ENCODE results near the gene FAHD1. TPM values are rescaled to one million over a fixed set of nuclear protein-coding genes. Genes with fewer than 3 reads are reported as not detected.

FAHD1 gene
- total and polyA plus RNA-seq, 3 donors from 2014 or later: 20.6 to 65.8 (median 57.5) TPM

- Histone ChIP-seq H3K27ac (no peak overlapping the region), H3K36me3 (ENCODE audit: low read depth, missing control alignments) (no peaks in the 10 kb centered on the region), H3K4me1 (peaks cover 7% of the 10 kb centered on the region), H3K27me3 (no peaks in the 10 kb centered on the region), H3K4me3 (no peak overlapping the region), H3K9me3 (no peaks in the 10 kb centered on the region)
- no peak for DNase-seq
- TF ChIP-seq CTCF (IDR thresholded peaks at IDR 0.05): no peak
- TF ChIP-seq POLR2A (IDR thresholded peaks at IDR 0.05): no peak
- intact Hi-C loops (cut with DNase I; ENCODE audit: low total_unique reads): no loop called here
- 50 to 100% methylated on average over 1 to 19 of the region's 19 CpGs for WGBS, 2 donors
Measured at GRCh38 chr16:1788708-1789100, 38.3 kb upstream of the FAHD1 start.

- Histone ChIP-seq H3K36me3 (ENCODE audit: low read depth, missing control alignments) (no peaks in the 10 kb centered on the region), H3K27ac (no peak overlapping the region), H3K4me3 (no peak overlapping the region), H3K9me3 (no peaks in the 10 kb centered on the region), H3K27me3 (no peaks in the 10 kb centered on the region), H3K4me1 (no peaks in the 10 kb centered on the region)
- intact Hi-C loops (cut with DNase I; ENCODE audit: low total_unique reads): no loop called here
- no peak for DNase-seq
- TF ChIP-seq CTCF (IDR thresholded peaks at IDR 0.05) (no peak), POLR2A (IDR thresholded peaks at IDR 0.05) (no peak)
- 88 to 89% methylated on average over 15 to 25 of the region's 25 CpGs for WGBS, 2 donors
Measured at GRCh38 chr16:1789643-1790045, 37.4 kb upstream of the FAHD1 start.

- H3K36me3 ChIP-seq (ENCODE audit: low read depth, missing control alignments): no peaks in the 10 kb centered on the region
- 90 to 96% methylated on average over 13 to 14 of the region's 15 CpGs for WGBS, 2 donors
- no peak overlapping the region for H3K4me3 ChIP-seq
- no peaks in the 10 kb centered on the region for H3K9me3 ChIP-seq
- H3K27ac ChIP-seq: no peak overlapping the region
- DNase-seq: no peak
- no peaks in the 10 kb centered on the region for H3K4me1 ChIP-seq
- intact Hi-C loops (cut with DNase I; ENCODE audit: low total_unique reads): no loop called here
- TF ChIP-seq POLR2A (IDR thresholded peaks at IDR 0.05) (no peak), CTCF (IDR thresholded peaks at IDR 0.05) (no peak)
- H3K27me3 ChIP-seq: no peaks in the 10 kb centered on the region
Measured at GRCh38 chr16:1790261-1790610, 36.8 kb upstream of the FAHD1 start.

- Histone ChIP-seq H3K27me3 (no peaks in the 10 kb centered on the region), H3K36me3 (ENCODE audit: low read depth, missing control alignments) (no peaks in the 10 kb centered on the region), H3K4me3 (no peak overlapping the region), H3K27ac (no peak overlapping the region), H3K9me3 (no peaks in the 10 kb centered on the region), H3K4me1 (no peaks in the 10 kb centered on the region)
- no peak for DNase-seq
- intact Hi-C loops (cut with DNase I; ENCODE audit: low total_unique reads): no loop called here
- 88% methylated on average over 38 of the region's 44 CpGs; no CpG with 5 or more reads in 1 of the 2 donors for whole genome bisulfite sequencing, 2 donors
- TF ChIP-seq POLR2A (IDR thresholded peaks at IDR 0.05) (no peak), CTCF (IDR thresholded peaks at IDR 0.05) (no peak)
Measured at GRCh38 chr16:1790611-1791255, 36.3 kb upstream of the FAHD1 start.

- H3K36me3 ChIP-seq (ENCODE audit: low read depth, missing control alignments): no peaks in the 10 kb centered on the region
- whole genome bisulfite sequencing, 2 donors: 93 to 100% methylated on average over 6 to 32 of the region's 53 CpGs
- TF ChIP-seq POLR2A (IDR thresholded peaks at IDR 0.05): no peak
- no peak for TF ChIP-seq CTCF (IDR thresholded peaks at IDR 0.05)
Measured at GRCh38 chr16:1791256-1791942, 35.6 kb upstream of the FAHD1 start.

More at GRCh38 chr16:1791256-1791942, 35.6 kb upstream of the FAHD1 start:
- no peak for DNase-seq
- Histone ChIP-seq H3K27ac (no peak overlapping the region), H3K9me3 (no peaks in the 10 kb centered on the region), H3K27me3 (no peaks in the 10 kb centered on the region), H3K4me3 (no peak overlapping the region), H3K4me1 (no peaks in the 10 kb centered on the region)
- intact Hi-C loops (cut with DNase I; ENCODE audit: low total_unique reads): no loop called here
